H7 (cell line): ENCODE data around the gene KRT85. TPM values are rescaled to one million over a fixed set of nuclear protein-coding genes. Genes with fewer than 3 reads are reported as not detected.

ENCODE experiments used
- DNase-seq: peaks from one replicate; pipeline ENCODE4 v3.0.0; 2012
- H3K27me3 ChIP-seq: 2 replicates; pipeline ENCODE4 v1.6.0; 2011; ENCODE audit warnings: mild to moderate bottlenecking, low read length; ENCODE audit not compliant: control insufficient read depth, insufficient read depth
- H3K36me3 ChIP-seq: replicated peaks from 2 replicates; pipeline ENCODE4 v1.5.1; 2011; ENCODE audit warnings: low read length; ENCODE audit not compliant: control insufficient read depth, insufficient read depth
- H3K4me3 ChIP-seq: 2 replicates; pipeline ENCODE4 v1.5.1; 2011; ENCODE audit warnings: low read depth, mild to moderate bottlenecking, control low read depth, low read length, moderate library complexity; ENCODE audit not compliant: insufficient read depth
- total RNA-seq: library from RNA; depleted of rRNA; stranded (reverse); fragments of >200 nt; shearing (Covaris generic); gene quantifications from 2 replicates; pipeline ENCODE4 v1.2.3, GENCODE V29; 2014

The KRT85 gene
- total RNA-seq, 1 experiment from 2014 or later: not detected

DNA sequence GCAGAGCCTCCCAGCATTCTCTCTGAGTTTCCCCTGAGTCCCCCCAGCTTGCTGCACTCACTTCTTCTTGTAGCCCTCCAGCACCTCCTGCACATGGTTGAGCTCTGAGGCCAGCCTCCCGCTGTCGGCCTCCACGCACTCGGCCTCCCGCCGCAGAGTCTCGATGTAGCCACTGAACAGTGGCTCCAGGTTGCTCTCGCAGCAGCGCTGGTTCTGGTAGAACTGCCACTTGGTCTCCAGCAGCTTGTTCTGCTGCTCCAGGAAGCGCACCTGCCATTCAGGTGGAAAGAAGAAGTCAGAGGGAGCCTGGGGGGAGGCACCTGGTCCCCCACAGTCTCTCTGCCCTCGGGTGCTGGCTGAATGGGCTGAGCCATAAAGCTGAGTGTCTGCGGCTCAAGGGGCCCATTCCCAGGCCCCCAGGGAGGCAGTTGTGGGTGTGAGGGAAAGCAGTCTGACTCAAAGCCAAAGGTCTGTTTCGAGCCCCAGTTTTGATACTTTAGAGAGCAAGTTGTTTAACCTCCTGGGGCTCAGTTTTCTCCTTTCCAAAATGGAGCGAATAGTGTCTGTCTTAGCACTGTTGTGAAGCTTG, 2.3 kb downstream of the KRT85 start:
- H3K4me3 ChIP-seq: no peak overlapping the region
- DNase-seq: no peak
- no peaks in the 10 kb centered on the region; the same call in 1 of the 2 replicates for H3K27me3 ChIP-seq
- H3K36me3 ChIP-seq: no peaks in the 10 kb centered on the region

DNA sequence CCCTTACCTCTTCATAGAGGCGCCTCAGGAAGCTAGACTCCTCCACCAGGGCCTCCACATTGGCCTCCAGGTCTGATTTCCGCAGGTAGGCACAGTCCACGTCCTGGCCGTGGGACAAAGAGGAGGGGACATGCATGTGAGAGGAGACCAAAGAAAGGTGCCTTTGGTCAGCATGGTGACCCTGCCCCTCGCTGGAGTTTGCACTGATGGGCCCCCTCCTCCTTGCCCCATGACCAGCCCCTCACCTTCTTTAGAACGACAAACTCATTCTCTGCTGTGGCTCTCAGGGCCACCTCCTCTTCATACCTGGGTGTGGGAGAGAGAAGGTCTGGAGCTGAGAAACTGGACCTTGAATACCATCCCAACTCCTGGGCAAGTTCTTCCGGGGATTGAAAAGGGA, 3.2 kb downstream of the KRT85 start:
- Histone ChIP-seq H3K4me3 (no peak overlapping the region), H3K36me3 (no peaks in the 10 kb centered on the region), H3K27me3 (no peaks in the 10 kb centered on the region; the same call in 1 of the 2 replicates)
- no peak for DNase-seq

DNA sequence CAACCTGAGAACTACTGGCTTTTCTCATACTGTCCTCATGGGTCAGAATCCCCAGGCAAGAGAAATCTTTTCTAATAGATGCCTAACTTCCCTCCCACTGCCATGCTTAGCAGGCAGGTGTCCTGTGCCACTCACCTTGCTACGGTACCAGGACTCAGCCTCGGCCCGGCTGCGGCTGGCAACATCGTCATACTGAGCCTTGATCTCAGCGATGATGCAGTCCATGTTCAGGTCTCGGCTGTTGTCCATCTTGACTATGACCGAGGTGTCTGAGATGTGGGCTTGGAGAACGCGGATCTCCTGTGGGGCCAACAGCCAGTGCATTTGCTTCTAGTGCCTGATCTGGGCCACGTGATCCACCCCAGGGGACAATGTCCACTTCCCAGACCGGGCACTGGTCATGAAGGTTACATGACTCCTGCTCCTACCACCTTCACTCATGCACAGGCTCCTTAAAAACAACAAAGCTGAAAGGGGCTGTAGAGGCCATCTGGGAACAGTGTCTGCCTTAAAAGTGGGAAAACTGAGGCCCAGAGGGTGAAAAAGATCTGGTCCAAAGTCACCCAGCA, 4.1 kb downstream of the KRT85 start:
- DNase-seq: no peak
- no peak overlapping the region for H3K4me3 ChIP-seq
- no peaks in the 10 kb centered on the region for H3K27me3 ChIP-seq
- no peaks in the 10 kb centered on the region for H3K36me3 ChIP-seq

DNA sequence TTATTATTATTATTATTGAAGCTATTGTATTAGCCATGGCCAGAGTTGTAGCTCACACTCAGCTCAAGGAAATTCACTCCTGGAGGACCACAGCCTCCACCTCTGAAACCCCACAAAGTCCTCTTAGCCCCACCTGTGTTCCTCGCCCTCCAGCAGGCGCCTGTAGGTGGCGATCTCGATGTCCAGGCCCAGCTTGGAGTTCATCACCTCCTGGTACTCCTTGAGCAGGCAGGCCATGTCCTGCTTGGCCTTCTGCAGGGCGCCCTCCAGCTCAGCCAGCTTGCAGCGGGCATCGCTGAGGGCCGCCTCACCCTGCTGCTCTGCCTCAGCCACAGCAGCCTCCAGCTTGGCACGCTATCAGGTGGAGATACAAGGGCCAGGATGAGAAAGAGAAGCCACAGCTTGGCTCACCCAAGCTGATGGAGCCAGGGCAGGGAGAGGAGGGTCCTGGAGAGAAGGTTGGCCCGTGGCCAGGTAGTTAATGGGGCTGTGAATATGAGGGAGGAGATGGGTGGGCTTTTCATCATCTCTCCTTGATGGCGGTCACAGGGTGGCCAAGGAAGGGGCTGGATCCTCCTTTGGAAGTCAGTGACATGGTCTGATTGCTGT, 5.1 kb downstream of the KRT85 start:
- DNase-seq: peak; percentile 81

DNA sequence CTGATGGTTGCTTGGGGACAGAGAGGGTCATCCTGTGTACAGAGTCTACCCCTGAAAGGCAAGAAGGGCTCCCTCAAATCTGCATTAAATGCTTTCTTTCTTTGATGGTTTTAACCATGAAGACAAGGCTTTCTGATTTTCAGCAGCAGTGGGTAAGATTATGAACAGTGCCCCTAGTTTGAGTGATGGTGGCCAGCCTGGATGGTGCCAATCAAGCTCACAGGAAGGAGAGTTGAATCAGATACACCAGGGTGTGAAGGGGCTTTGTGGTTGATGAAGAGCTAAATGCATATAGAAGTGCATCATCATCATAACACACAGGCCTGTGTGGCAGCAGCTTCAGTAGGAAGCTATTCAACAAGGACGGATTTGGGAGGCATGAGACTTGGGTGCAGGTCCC, 5.7 kb downstream of the KRT85 start:
- Histone ChIP-seq H3K4me3 (no peak overlapping the region), H3K36me3 (no peaks in the 10 kb centered on the region), H3K27me3 (no peaks in the 10 kb centered on the region)
- DNase-seq: no peak

More for the DNA sequence above, 5.1 kb downstream of the KRT85 start:
- H3K4me3 ChIP-seq: no peak overlapping the region
- no peaks in the 10 kb centered on the region for H3K36me3 ChIP-seq
- no peaks in the 10 kb centered on the region for H3K27me3 ChIP-seq

DNA sequence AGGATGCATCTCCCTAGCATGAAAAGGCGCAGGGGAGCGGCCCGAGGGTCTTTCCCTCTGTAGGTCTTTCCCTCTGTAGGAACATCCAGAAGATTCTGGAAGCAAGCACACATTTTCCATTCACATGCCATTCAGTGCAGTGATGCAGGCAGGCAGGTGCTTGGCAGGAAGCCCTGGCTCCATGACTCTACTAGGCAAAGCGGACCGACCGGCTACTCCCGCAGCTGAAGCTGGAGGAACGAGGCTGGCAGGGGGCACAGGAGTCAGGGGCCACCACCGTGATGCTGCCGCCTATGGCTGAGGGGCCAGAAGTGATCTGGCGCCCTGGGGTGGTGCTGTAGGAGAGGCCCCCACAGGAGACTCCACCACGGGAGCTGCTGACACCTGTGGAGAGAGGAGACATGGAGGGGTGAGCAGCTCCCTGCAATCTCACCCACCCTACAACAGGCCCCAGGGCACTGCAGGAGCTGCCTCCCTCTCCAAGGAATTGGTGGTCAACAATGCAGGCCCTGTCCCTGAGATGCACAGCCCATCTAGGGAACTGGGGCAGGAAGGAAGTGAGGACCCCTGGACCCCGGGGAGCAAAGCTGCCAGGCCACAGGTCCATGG, 6.5 kb downstream of the KRT85 start:
- no peaks in the 10 kb centered on the region for H3K27me3 ChIP-seq
- no peak overlapping the region for H3K4me3 ChIP-seq
- H3K36me3 ChIP-seq: no peaks in the 10 kb centered on the region
- DNase-seq: no peak

DNA sequence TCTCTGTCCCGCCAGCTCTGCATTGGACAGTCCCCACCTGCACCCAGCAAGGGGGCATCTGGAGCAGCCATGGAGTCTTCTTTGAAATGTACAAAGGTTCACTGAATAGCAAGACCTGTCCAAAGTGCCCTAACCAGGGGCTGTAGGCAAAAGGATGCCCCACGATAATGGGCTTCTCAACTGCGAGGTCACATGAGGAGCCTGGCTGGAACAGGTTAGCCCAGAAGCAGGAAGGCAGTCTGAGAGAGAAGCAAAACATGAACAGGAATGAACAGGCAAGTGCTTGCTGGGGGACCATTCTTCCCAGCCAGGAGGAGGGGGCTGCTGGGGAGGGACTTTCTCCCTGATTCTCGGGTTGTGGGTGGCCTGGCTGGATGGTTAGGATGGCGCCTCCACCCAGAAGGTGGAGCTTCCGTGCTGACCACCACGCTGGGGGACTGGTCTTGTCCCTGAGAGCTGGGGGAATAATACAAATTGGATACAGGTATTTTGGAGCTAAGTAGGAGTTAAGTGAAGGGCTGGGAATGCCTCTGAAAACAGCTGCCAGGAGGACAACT, 7.1 kb downstream of the KRT85 start:
- Histone ChIP-seq H3K27me3 (no peaks in the 10 kb centered on the region), H3K36me3 (no peaks in the 10 kb centered on the region), H3K4me3 (no peak overlapping the region)
- no peak for DNase-seq

DNA sequence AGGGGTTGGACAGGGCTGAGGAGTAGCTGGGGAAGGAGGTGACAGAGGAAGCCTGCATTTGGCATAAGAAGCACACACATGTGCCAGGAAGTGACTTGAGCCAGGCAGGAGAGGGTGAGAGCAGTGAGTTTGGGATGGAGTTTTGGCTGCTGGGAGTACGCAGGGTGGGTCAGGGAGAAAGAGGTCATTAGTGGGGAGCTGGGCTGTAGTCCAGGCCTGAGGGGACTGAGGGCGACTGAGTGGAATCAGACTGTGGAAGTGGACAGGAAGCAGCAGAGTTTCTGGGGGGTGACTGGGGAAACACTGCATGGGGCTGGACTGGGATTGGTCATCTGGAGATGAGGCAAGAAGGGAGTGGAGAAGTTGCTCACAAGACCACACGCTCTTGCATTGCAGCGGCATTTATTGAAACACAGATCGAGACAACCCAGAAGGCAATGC, 7.6 kb downstream of the KRT85 start:
- no peak for DNase-seq
- Histone ChIP-seq H3K27me3 (no peaks in the 10 kb centered on the region), H3K4me3 (no peak overlapping the region), H3K36me3 (no peaks in the 10 kb centered on the region)

DNA sequence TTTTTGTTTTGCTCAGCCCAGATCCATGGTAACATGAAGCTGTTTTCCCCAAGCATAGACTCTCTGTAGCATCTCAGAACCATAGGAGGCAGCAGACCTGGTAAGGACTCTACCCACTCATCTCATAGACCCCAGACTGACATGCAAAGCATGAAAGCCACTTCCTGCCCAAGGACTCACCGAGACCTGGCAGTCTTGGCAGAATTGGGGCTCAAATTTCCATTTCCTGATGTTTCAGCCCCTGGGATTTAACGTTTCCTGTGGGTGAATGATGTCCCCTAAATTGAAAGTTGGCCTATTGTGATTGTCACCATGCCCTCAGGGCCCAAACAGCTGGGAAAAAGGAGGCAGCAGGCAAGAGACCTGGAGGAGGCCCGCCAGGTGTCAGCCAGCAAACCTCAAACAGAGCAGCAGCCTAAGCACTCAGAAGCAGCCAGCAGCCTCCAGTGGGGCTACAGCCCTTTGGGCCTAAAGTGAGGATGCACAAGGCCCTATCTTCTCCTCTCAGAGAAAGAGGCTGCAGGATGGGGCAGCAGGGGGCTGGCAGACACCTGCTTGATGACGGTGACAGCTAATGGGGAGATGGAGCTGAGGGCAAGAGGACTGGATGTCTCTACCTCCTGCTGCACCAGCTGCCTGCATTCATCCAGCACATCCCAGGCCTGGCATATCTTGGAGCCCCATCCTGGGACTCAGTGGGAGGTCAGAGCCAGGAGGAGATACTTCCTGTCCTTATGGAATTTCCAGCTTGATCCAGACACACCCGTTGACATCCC, 8.5 kb downstream of the KRT85 start:
- no peaks in the 10 kb centered on the region for H3K27me3 ChIP-seq
- DNase-seq: no peak

DNA sequence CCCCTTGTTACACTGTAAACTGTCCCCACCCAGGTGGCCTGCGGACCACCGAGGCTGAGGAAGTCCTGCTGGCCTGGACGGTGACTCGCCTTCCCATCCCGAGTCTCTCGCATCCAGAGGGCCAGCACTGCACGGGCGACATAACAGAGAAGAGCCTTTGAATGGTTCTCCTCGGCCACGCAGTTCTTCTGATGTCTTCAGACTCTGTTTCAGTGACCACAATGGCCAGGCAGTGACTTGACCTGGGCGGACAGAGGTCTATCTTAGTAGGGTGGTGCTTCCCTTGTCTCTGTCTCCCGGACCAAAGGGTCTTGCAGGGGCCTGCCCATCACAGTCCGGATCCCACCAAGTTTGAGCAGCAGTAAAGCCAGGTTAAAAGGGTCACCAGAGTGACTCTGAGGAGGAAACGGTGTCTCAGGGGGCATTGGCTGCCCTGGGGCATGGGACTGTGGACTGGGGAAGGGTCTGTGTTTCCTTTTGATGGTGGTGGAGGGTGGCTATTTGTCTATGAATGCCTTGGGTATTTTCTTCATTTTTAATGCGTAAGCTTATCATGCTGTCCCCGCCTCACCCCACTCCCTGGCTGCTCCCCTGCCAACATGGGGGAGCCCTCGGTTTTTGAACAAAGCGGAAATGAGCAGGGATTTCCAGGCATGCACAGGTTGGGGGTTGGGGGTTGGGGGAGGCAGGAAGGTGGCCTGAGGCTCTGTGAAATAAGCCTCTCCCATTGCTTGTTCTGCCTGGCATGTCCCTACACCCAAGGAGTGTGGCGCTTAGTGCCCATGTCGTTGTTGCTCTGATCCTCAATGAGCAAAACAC, 10.3 kb downstream of the KRT85 start:
- no peak for DNase-seq
- no peaks in the 10 kb centered on the region for H3K27me3 ChIP-seq
- H3K4me3 ChIP-seq: no peak overlapping the region
- H3K36me3 ChIP-seq: no peaks in the 10 kb centered on the region

More for the DNA sequence above, 8.5 kb downstream of the KRT85 start:
- Histone ChIP-seq H3K36me3 (no peaks in the 10 kb centered on the region), H3K4me3 (no peak overlapping the region)

DNA sequence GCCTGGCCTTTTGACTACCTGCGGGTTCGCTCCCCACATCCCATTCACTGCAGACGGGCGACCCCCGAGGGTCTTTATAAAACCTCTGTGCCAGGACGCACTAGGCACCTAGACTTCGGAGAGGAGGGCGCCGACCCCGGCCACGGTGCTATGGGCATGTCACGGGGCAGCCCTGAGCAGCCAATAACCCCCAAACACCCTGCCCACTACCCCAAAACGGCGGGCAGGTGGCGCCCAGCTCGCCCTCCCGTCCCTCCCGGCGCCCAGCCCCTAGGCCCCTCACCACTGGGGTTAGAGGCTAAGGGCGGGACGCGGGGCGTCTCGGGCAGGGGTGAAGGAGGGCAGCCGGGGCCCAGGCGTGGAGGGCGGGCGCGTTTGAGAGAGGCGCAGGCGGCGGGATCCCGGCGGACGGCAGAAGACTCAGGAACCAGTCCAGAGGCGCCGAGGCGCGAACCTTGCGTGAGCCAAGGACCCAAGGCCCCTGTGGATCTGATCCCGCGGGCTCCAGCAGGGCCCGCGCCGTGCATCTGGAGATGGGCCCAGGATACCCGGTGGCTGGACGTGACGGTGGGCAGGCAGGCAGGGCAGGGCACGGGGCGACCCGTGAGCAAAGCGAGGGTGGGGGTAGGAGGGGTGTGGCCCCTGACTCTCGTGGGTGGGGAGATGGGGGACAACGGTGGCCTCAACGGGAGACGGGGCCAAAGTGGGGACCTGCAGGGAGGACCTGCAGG, 11.1 kb downstream of the KRT85 start:
- no peak overlapping the region for H3K4me3 ChIP-seq
- H3K36me3 ChIP-seq: no peaks in the 10 kb centered on the region
- no peaks in the 10 kb centered on the region for H3K27me3 ChIP-seq
- no peak for DNase-seq

DNA sequence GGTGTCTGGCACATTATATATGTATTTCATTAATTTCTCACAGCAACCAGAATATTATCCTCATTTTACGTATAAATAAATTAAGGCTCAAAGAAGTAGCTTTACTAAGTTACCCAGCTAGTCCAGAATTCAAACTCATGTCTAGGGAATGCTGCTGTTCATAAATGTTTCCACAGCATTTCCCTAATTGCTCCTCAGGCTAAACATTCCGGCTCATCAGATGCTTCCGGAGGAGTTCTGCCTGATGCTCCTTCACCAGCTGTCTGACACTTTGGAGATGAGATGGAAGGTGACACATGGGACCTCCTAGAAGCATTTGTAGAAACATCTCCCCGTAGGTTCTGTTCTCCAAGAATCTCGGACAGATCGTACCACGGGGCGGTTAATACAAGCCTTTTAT, 12.1 kb downstream of the KRT85 start:
- H3K36me3 ChIP-seq: no peaks in the 10 kb centered on the region
- DNase-seq: no peak
- no peak overlapping the region for H3K4me3 ChIP-seq
- H3K27me3 ChIP-seq: no peaks in the 10 kb centered on the region

DNA sequence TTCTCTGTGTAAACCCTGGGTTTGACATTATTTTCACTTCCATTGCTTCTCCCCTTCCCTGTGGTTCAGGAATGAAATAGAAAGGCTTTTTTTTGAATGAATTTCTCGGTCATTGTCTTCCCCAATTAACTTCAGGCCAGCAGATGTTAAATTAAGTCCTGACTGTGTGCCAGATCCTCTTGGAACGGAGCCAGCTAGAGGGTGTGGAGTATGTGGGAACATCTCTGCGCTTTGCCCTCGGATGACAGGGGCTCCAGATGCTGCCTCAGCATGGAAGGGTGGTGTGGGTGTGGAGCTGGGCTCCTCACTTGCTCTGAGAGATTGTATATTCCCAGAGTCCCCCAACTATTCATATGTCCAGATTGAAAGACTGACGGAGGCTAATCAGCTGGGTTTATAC, 13.1 kb downstream of the KRT85 start:
- DNase-seq: no peak
- H3K27me3 ChIP-seq: no peaks in the 10 kb centered on the region
- no peaks in the 10 kb centered on the region for H3K36me3 ChIP-seq
- H3K4me3 ChIP-seq: no peak overlapping the region
